GM23338 (cell line): ENCODE results near the gene CGNL1. TPM values are rescaled to one million over a fixed set of nuclear protein-coding genes. Genes with fewer than 3 reads are reported as not detected.

Experiments used
- ATAC-seq: fragments of 200-7000 bp; cut with Tn5 transposase; 3 replicates; pipeline ENCODE4 v1.9.1; 2020
- DNase-seq: peaks from one replicate; pipeline ENCODE4 v3.0.0-alpha.2; 2015; ENCODE audit warnings: low spot score
- H2AFZ ChIP-seq: fragments of 200-600 bp; sonication (generic); 2 replicates; pipeline ENCODE4 v1.8.0; 2016; ENCODE audit warnings: antibody characterized with exemption, mild to moderate bottlenecking, moderate library complexity
- H3F3A ChIP-seq: fragments of 200-600 bp; sonication (generic); replicated peaks from 2 replicates; pipeline ENCODE4 v1.8.0; 2017; ENCODE audit warnings: antibody characterized with exemption, mixed run types, low read depth
- H3K27ac ChIP-seq: fragments of 200-600 bp; sonication (generic); 2 replicates; pipeline ENCODE4 v1.6.1; 2016; ENCODE audit warnings: low read depth
- H3K27me3 ChIP-seq: fragments of 200-600 bp; sonication (generic); 2 replicates; pipeline ENCODE4 v1.8.0; 2016; ENCODE audit warnings: mild to moderate bottlenecking, mixed run types, moderate library complexity; ENCODE audit not compliant: insufficient read depth
- H3K36me3 ChIP-seq: fragments of 200-600 bp; sonication (generic); 2 replicates; pipeline ENCODE4 v1.8.0; 2016; ENCODE audit warnings: mild to moderate bottlenecking; ENCODE audit not compliant: insufficient read depth
- H3K4me1 ChIP-seq: fragments of 200-600 bp; sonication (generic); 2 replicates; pipeline ENCODE4 v1.8.0; 2016; ENCODE audit warnings: mild to moderate bottlenecking, moderate library complexity; ENCODE audit not compliant: insufficient read depth
- H3K4me2 ChIP-seq: fragments of 200-600 bp; sonication (generic); 2 replicates; pipeline ENCODE4 v1.7.1; 2017; ENCODE audit warnings: mixed run types
- H3K4me3 ChIP-seq: fragments of 200-600 bp; sonication (generic); 2 replicates; pipeline ENCODE4 v1.6.1; 2016; ENCODE audit warnings: mixed run types
- H3K79me2 ChIP-seq: fragments of 200-600 bp; sonication (generic); replicated peaks from 2 replicates; pipeline ENCODE4 v1.8.0; 2017; ENCODE audit warnings: mild to moderate bottlenecking; ENCODE audit not compliant: insufficient read depth
- H3K9me2 ChIP-seq: fragments of 200-600 bp; sonication (generic); 2 replicates; pipeline ENCODE4 v1.8.0; 2017; ENCODE audit not compliant: insufficient read depth
- H4K20me1 ChIP-seq: fragments of 200-600 bp; sonication (generic); replicated peaks from 2 replicates; pipeline ENCODE4 v1.8.0; 2017; ENCODE audit warnings: mild to moderate bottlenecking; ENCODE audit not compliant: insufficient read depth
- H3K27ac Mint-ChIP-seq: 2 replicates; pipeline ENCODE4 v1.8.0; 2020; ENCODE audit warnings: inconsistent platforms, mild to moderate bottlenecking, moderate library complexity, mixed read lengths
- H3K27me3 Mint-ChIP-seq: 3 replicates; pipeline ENCODE4 v1.8.0; 2022; ENCODE audit warnings: low read depth, mild to moderate bottlenecking, moderate library complexity, mixed read lengths, inconsistent platforms; ENCODE audit not compliant: insufficient read depth, poor library complexity
- H3K36me3 Mint-ChIP-seq: 3 replicates; pipeline ENCODE4 v1.8.0; 2021; ENCODE audit warnings: low read depth, mild to moderate bottlenecking, inconsistent platforms, moderate library complexity, mixed read lengths
- H3K4me1 Mint-ChIP-seq: 3 replicates; pipeline ENCODE4 v1.8.0; 2020; ENCODE audit warnings: mild to moderate bottlenecking, inconsistent platforms, mixed read lengths
- H3K4me3 Mint-ChIP-seq: 3 replicates; pipeline ENCODE4 v1.8.0; 2021; ENCODE audit warnings: moderate library complexity, mild to moderate bottlenecking, inconsistent platforms, mixed read lengths
- H3K9me3 Mint-ChIP-seq: 3 replicates; pipeline ENCODE4 v1.8.0; 2020; ENCODE audit warnings: moderate library complexity, mild to moderate bottlenecking, inconsistent platforms, mixed read lengths
- CREB1 ChIP-seq: fragments of 250-450 bp; sonication (Bioruptor Pico); IDR thresholded peaks from 2 replicates; pipeline ENCODE4 v1.5.0; 2020; ENCODE audit warnings: low read depth, mild to moderate bottlenecking, moderate library complexity
- ETS1 ChIP-seq: IDR thresholded peaks from 2 replicates; pipeline ENCODE4 v1.6.1; 2016; ENCODE audit warnings: antibody characterized with exemption
- EZH2 ChIP-seq: fragments of 200-600 bp; sonication (generic); IDR thresholded peaks from one replicate; pipeline ENCODE4 v1.8.0; 2017; ENCODE audit warnings: antibody characterized with exemption, mild to moderate bottlenecking, low read depth; ENCODE audit not compliant: unreplicated experiment
- EZH2phosphoT487 ChIP-seq: fragments of 200-600 bp; sonication (generic); IDR thresholded peaks from one replicate; pipeline ENCODE4 v1.8.1; 2018; ENCODE audit warnings: antibody characterized with exemption; ENCODE audit not compliant: unreplicated experiment
- JUNB ChIP-seq: IDR thresholded peaks from one replicate; pipeline ENCODE4 v1.6.1; 2016; ENCODE audit warnings: antibody characterized with exemption; ENCODE audit not compliant: unreplicated experiment
- POLR2AphosphoS5 ChIP-seq: IDR thresholded peaks from 2 replicates; pipeline ENCODE4 v1.6.1; 2016; ENCODE audit warnings: antibody characterized with exemption, low read depth
- STAT1 ChIP-seq: IDR thresholded peaks from one replicate; pipeline ENCODE4 v1.6.1; 2016; ENCODE audit warnings: antibody characterized with exemption; ENCODE audit not compliant: unreplicated experiment
- ZNF114 ChIP-seq: fragments of 250-450 bp; sonication (Bioruptor Pico); IDR thresholded peaks from 2 replicates; pipeline ENCODE4 v1.5.0; 2020; ENCODE audit warnings: mild to moderate bottlenecking, moderate library complexity
- ZNF331 ChIP-seq: fragments of 250-450 bp; sonication (Bioruptor Pico); IDR thresholded peaks from 2 replicates; pipeline ENCODE4 v1.5.0; 2020; ENCODE audit warnings: low read depth, mild to moderate bottlenecking, moderate library complexity
- polyA plus RNA-seq: library from polyadenylated mRNA; unstranded; fragments of >200 nt; fragmentation: Nextera tagmentation; extraction: Ambion mirVana; gene quantifications from 2 replicates; pipeline ENCODE4 v1.2.1, GENCODE V29; 2016
- total RNA-seq: library from RNA; depleted of rRNA; stranded (reverse); fragments of >200 nt; shearing (Covaris generic); gene quantifications from 2 replicates; pipeline ENCODE4 v1.2.3, GENCODE V29; 2014
- TF ChIP-seq, protein P1 (sequence below), 2 experiments: fragments of 200-600 bp in 1 of 2; sonication (generic) in 1 of 2; conservative IDR thresholded peaks; 2 replicates each; pipeline versions ENCODE4 v1.5.1 to v1.6.1; 2016 to 2017; ENCODE audit warnings: antibody characterized with exemption in 2 of 2, low read depth in 2 of 2, mild to moderate bottlenecking in 2 of 2, moderate library complexity in 1 of 2
- TF ChIP-seq, protein P2 (sequence below): IDR thresholded peaks from one replicate; pipeline ENCODE4 v1.6.1; 2018; ENCODE audit warnings: antibody characterized with exemption; ENCODE audit not compliant: unreplicated experiment

CGNL1 gene
- total and polyA plus RNA-seq, 2 experiments from 2014 or later: 20.0 to 57.8 TPM

DNA sequence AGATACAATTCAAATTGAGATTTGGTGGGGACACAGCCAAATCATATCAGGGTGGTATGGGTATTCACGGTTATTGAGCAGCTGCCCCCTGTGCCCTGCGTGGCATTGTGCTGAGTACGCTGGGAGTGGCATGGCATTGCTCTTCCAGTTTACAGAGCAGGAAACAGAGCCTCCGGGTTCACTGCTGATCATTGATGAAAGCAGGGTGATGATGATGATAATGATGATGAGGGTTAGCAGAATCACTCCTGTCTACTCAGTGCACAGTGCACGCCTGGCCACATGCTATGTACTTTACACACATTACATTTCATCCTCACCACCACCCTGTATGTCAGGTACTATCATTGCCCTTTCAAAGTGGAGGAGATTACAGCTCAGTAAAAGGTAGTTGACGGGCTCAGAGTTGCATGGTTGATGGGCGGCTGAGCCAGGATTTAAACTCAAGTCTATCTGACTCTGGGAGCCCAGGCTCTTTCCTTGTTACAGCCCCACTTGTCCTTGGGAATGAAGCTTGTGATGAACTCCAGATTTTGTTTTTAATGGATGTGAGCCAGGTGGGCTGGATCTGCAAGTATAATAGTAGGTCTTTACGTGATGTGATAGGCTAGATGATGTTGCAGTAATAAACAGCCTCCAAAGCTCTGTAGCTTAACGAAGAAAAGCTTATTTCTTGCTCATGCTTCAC, 127.8 kb downstream of the CGNL1 start (continued):
- TF ChIP-seq, protein P1, sequence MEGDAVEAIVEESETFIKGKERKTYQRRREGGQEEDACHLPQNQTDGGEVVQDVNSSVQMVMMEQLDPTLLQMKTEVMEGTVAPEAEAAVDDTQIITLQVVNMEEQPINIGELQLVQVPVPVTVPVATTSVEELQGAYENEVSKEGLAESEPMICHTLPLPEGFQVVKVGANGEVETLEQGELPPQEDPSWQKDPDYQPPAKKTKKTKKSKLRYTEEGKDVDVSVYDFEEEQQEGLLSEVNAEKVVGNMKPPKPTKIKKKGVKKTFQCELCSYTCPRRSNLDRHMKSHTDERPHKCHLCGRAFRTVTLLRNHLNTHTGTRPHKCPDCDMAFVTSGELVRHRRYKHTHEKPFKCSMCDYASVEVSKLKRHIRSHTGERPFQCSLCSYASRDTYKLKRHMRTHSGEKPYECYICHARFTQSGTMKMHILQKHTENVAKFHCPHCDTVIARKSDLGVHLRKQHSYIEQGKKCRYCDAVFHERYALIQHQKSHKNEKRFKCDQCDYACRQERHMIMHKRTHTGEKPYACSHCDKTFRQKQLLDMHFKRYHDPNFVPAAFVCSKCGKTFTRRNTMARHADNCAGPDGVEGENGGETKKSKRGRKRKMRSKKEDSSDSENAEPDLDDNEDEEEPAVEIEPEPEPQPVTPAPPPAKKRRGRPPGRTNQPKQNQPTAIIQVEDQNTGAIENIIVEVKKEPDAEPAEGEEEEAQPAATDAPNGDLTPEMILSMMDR (conservative IDR thresholded peaks at IDR 0.05; ENCODE audit: low read depth in 2 of 2): no peak
- no peak for TF ChIP-seq JUNB
- TF ChIP-seq POLR2AphosphoS5: no peak
- no peak for TF ChIP-seq ETS1
- TF ChIP-seq ZNF114: no peak
- no peak for TF ChIP-seq EZH2
- TF ChIP-seq, protein P2, sequence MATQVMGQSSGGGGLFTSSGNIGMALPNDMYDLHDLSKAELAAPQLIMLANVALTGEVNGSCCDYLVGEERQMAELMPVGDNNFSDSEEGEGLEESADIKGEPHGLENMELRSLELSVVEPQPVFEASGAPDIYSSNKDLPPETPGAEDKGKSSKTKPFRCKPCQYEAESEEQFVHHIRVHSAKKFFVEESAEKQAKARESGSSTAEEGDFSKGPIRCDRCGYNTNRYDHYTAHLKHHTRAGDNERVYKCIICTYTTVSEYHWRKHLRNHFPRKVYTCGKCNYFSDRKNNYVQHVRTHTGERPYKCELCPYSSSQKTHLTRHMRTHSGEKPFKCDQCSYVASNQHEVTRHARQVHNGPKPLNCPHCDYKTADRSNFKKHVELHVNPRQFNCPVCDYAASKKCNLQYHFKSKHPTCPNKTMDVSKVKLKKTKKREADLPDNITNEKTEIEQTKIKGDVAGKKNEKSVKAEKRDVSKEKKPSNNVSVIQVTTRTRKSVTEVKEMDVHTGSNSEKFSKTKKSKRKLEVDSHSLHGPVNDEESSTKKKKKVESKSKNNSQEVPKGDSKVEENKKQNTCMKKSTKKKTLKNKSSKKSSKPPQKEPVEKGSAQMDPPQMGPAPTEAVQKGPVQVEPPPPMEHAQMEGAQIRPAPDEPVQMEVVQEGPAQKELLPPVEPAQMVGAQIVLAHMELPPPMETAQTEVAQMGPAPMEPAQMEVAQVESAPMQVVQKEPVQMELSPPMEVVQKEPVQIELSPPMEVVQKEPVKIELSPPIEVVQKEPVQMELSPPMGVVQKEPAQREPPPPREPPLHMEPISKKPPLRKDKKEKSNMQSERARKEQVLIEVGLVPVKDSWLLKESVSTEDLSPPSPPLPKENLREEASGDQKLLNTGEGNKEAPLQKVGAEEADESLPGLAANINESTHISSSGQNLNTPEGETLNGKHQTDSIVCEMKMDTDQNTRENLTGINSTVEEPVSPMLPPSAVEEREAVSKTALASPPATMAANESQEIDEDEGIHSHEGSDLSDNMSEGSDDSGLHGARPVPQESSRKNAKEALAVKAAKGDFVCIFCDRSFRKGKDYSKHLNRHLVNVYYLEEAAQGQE: no peak
- TF ChIP-seq STAT1: no peak

- ATAC-seq (no peak), DNase-seq (no peak)
- no peak overlapping the region for H3K4me3 ChIP-seq
- H3F3A ChIP-seq: 0 out of 2 replicates have a peak, but pooled peaks cover 3% of the 10 kb centered on the region
- no peak overlapping the region for H3K4me2 ChIP-seq
- H3K4me1 ChIP-seq: peaks cover 24% of the 10 kb centered on the region
- H3K4me3 Mint-ChIP-seq: no peak overlapping the region
- H3K27ac ChIP-seq: no peak overlapping the region
- H3K27me3 Mint-ChIP-seq: peaks cover 7% of the 10 kb centered on the region
- H3K9me2 ChIP-seq: peaks cover 3% of the 10 kb centered on the region; the same call in 1 of the 2 replicates
- no peak overlapping the region for H2AFZ ChIP-seq
- H3K27ac Mint-ChIP-seq: no peak overlapping the region
- no peaks in the 10 kb centered on the region for H3K27me3 ChIP-seq
- 0 out of 2 replicates have a peak, but pooled peaks cover 3% of the 10 kb centered on the region for H4K20me1 ChIP-seq
- H3K4me1 Mint-ChIP-seq: peaks cover 60% of the 10 kb centered on the region
- H3K36me3 ChIP-seq: no peaks in the 10 kb centered on the region
- H3K9me3 Mint-ChIP-seq: no peaks in the 10 kb centered on the region
- peaks cover 4% of the 10 kb centered on the region for H3K79me2 ChIP-seq
- H3K36me3 Mint-ChIP-seq: no peaks in the 10 kb centered on the region; the same call in 2 of the 3 replicates
- TF ChIP-seq CREB1: no peak
- no peak for TF ChIP-seq ETS1
- no peak for TF ChIP-seq STAT1
- TF ChIP-seq JUNB: no peak
- TF ChIP-seq ZNF331 (CRISPR knock-in tag): no peak
- no peak for TF ChIP-seq EZH2phosphoT487
- no peak for TF ChIP-seq POLR2AphosphoS5
- TF ChIP-seq, protein P1 (conservative IDR thresholded peaks at IDR 0.05; ENCODE audit: low read depth in 2 of 2): no peak
These were observed 128.3 kb downstream of the CGNL1 start for GRCh38 chr15:57504599-57504940.
